ENCODE measurements around the gene IRS1. TPM values are rescaled to one million over a fixed set of nuclear protein-coding genes. Genes with fewer than 3 reads are reported as not detected.

IRS1 gene
- total RNA-seq, 1 donor from 2014 or later, result 13.9 TPM

- no peak for DNase-seq
Measured at GRCh38 chr2:226690461-226691024, 109.1 kb downstream of the IRS1 start.

- no peak for DNase-seq
Measured at GRCh38 chr2:226687641-226688253, 111.9 kb downstream of the IRS1 start.

GRCh38 chr2:226684563-226684959 is 115.1 kb downstream of the IRS1 start:
- DNase-seq, result no peak

GRCh38 chr2:226683944-226684562 is 115.6 kb downstream of the IRS1 start:
- no peak for DNase-seq

GRCh38 chr2:226683196-226683595 is 116.4 kb downstream of the IRS1 start:
- no peak for DNase-seq

Other genes with a start within 250 kb of the IRS1 start
- 89.4 TPM for gene RHBDD1, start 36.2 kb upstream of the IRS1 start, total RNA-seq